HG02970 (cell line): Measurements from ENCODE around the gene ASCL2.

Experiments
- ATAC-seq: cut with Tn5 transposase; IDR thresholded peaks from one replicate; pipeline ENCODE4 v1.9.1; 2021; ENCODE audit warnings: mild to moderate bottlenecking, moderate library complexity, moderate number of reproducible peaks; ENCODE audit not compliant: unreplicated experiment, low FRiP score

The ASCL2 gene

DNA sequence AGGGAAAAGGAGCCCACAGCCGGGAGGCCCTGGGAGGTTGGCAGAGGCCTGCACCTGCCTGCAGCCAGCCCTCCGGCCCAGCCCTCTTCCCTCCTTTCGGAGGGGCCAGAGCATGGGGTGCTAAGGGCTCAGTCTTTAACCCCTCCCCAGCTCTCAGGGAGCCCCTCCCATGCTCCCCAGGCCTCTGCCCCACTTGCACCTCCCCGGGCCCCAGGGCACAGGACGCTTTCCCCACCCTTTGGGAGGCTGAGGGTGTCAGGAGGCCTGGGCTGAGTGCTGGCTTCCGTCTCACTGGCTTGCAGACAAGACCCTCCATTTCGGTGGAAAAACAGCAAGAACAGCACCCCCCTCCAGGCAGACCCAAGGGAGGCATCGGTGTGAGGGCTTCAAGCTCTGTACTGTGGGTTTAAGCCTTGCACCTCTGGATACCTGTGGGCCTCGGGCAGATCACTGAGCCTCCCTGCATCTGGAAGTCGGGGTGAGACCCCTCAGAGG is 7.3 kb downstream of the ASCL2 start:
- ATAC-seq: no peak

DNA sequence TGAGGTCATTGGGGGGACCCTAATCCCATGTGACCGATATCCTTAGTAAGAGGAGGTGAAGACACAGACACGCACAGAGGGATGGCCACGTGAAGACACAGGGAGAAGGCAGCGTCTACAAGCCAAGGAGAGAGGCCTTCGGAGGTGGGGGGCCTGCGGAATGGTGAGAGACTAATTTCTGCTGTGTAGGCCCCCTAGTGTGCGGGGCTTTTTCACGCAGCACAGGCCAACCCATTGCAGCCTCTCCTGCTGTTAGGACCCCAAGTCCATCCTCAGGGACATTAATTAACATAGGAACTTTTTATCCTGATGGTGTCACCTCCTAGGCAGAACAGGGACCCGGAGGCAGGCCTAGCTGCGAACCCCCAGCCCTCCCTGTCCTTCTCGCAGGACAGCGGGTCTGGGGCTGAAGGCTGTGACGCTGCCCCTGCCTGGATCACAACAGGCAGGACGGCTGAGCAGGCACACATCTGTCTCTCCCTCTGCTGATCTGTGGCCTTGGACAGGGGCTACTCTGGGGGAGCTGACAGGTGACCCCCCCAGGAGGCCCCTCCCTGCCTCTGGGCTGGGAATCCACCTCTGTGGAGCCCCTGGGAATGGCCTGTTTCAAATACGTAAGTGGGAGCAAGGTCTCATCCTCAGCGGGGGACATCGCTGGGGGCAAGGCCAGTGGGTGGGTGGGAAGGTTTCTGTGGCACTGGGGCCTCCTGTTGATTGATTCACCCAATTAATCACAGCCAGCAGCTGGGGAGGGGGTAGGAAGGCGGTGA is 7.9 kb downstream of the ASCL2 start:
- no peak for ATAC-seq

GRCh38 chr11:2261436-2262230 is 8.8 kb downstream of the ASCL2 start:
- ATAC-seq: no peak

DNA sequence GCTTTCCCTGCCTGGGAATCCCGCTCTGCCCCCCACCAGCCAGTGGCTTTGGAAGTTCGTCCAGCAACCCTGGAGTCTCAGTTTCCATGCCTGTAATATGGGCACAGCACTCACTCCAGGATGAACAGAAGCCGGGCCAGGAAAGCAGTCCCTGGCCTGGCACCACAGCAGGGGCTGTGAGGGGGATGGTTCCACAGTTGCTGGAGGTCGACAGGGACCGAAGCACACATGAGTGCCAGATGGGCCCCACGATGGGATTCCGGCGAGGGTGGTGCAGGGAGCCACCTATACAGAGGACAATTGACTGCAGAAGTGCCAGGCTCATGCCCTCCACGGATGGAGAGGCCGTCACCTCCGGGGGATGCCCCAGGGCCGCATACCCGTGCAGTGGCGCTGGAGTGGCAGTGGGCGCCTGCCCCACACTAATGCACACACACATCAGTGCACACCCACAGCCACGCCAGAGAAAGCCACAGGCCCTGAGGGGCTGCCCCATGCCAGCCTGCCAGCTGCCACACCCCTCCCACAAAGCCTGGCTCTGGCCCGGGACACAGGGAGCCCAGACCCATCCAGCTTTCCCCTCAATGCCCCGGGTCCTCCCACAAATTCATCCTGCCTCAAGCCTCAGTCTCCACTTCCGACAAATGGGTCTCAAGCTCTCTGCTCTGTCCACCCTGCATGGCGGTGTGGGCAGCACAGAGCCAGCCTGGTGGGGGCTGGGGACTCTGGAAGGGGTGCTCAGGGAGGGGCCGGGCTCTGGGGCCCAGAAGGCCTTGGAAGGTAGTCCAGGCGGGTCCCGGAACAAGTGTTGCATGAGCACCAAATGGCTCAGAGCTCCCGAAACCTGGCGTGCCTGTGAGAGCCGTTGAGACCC is 9.7 kb downstream of the ASCL2 start:
- ATAC-seq: no peak

DNA sequence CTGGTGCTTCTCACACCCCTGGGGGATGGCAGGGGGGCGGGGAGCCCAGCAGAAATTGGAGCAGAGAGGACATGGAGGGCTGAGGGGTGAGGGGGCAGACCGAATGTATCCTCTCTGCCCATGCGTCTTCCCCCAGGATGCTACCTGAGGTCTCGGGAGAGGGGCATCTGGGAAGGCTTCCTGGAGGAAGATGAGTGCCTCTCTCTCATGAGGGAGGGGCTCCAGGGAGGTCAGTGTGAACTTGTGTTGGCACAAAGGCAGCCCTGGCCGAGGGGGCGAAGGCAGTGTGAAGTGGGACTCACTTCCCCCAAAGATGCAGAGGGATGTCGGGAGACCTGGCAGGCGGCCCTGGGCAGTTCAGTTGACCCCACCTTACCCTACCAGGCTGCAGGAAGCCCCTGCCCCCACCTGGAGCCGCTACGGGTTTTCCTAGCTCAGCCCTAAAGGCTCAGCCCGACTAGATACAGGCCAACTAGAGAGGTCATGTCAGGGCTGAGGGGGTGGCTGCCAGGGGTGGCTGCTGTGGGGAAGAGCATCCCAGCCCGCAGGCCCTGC is 10.4 kb downstream of the ASCL2 start:
- ATAC-seq: no peak

GRCh38 chr11:2259466-2259830 is 10.9 kb downstream of the ASCL2 start:
- ATAC-seq: no peak

GRCh38 chr11:2258501-2259465 is 11.6 kb downstream of the ASCL2 start:
- no peak for ATAC-seq

- ATAC-seq: no peak
Observed at GRCh38 chr11:2256951-2257700, 13.3 kb downstream of the ASCL2 start.

DNA sequence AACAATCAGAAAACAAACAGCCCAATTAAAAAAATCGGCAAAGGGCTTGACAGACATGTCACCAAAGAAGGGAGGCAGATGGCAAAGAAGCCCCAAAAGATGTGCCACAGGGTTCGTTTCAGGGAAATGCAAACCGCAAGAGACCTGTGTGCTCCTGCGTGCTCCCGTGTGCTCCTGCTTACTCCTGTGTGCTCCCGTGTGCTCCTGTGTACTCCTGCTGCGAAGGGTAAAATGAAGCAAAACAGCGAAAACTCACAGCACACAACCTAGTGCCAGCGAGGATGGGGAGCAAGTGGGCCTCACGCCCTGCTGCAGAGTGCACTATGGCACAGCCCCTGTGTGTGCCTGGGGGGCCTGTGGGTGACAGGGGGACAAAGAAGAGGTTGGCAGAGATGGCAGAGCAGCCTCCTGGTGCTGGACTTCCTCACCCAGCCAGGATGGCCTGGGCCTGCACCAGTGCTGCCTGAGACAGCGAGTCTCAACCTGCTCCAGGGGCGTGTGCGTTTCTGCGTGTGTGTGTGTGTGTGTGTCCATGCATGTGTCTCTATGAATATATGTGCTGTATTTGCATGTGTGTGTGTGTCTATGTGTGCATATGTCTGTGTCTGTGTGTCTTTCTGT is 14.0 kb downstream of the ASCL2 start:
- no peak for ATAC-seq

GRCh38 chr11:2252018-2252417 is 18.4 kb downstream of the ASCL2 start:
- ATAC-seq: no peak

DNA sequence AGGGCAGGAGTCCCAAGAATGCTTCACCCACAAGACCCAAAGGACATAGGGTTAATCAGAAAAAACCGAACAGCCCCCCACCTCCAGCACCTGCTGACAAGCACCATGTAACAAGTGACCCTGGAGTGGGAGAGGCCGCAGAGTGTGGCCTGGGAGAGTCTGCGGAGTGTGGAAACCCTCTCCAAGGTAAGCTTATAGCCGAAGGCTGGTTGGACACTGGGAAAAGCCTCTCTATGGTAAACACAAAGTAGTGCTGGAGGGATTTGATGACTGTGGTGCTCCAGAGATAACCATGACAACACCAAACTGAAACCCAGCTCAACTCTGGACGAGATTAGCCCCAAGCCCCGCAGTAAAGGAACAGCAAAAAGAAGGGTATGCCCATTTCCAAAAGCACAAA is 19.2 kb downstream of the ASCL2 start:
- ATAC-seq: no peak

DNA sequence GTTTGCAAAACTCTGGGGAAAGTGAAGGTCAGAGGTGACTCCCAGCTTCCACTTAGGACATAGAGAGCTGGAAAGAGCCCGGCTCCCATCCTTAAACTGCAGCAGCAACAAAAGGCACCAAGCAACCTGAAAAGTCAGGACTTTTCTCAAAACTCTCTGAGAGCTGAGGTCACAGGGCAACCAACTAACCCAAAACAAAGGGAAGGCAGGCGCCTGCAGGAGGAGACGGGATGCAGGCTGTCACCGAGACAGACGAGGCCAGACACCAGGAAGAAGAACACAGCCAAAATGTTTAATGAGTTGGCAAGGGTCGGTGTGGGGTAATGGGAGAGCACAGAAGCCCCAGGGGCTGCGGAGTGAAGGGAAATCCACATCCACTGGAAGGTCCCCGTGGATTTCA is 19.9 kb downstream of the ASCL2 start:
- ATAC-seq: no peak

DNA sequence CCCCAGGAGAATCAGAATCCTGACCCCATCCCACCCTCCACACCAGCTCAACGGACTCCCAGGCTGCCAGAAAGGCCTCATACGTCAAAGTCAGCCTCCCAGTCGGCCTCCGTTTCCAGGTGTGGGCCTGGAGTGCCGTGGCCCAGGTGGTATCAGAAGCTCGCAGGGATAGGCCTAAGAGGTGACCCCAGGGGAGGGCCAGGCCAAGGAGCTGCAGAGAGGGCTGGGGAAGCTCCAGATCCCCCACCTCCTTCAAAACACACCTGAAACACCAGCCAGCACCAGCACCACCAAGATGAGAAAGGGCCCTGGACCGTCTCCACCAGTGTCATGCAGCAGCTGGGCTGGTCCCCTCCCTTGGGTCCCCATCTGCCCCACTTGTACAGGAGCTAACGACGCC is 20.3 kb downstream of the ASCL2 start:
- no peak for ATAC-seq

GRCh38 chr11:2249189-2249916 is 21.0 kb downstream of the ASCL2 start:
- no peak for ATAC-seq

GRCh38 chr11:2248762-2249161 is 21.6 kb downstream of the ASCL2 start:
- no peak for ATAC-seq

DNA sequence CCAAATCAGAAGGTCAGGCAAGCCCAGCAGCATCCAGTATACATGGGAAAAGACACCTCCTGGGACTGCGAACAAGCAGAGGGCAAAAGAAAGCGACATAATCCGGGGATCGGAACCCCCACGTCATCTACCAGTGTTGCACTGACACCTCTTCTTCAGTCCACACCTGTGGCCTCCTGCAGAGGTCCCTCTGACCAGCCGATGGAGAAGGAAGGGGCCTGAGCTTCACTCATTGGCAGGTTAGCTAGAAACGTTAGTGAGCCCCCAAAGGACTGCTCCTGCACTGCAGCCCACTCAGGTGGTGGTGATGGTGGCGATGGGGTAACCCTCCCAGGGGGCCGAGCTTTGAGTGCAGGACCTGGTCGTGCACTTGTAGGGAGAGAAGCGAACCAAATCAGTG is 22.1 kb downstream of the ASCL2 start:
- ATAC-seq: no peak

DNA sequence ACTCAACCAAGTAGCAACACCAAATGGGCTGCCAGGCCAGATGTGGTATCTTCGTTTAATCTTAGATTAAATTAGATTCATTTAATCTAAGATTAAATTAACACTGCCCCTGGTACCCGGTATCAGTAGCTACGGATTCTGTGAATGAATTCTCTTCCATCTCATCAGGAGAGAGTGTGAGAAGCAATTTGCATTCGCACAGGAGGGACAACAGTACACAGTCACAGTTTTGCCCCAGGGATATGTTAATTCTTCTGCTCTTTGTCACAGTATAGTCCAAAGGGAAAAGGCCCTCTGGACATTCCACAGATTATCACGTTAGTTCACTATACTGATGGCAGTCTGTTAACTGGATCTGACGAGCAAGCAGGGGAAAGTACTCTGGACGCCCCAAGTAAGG is 22.9 kb downstream of the ASCL2 start:
- ATAC-seq: no peak

- no peak for ATAC-seq
Observed at GRCh38 chr11:2240834-2241233, 29.6 kb downstream of the ASCL2 start.
